CD4-positive, alpha-beta memory T cell (primary cell): ENCODE results near the gene HSPA1B. TPM values are rescaled to one million over a fixed set of nuclear protein-coding genes. Genes with fewer than 3 reads are reported as not detected.
A peak's percentile ranks its signal among the peaks of the same experiment; 100 is the strongest.

Experiments
- CTCF ChIA-PET: fragments of 350-600 bp; sonication (Branson Sonifier 250); formaldehyde crosslinking; loops from one replicate; lab custom pipeline; 2021; ENCODE audit warnings: inconsistent platforms; ENCODE audit not compliant: partially characterized antibody; lab: Charles Lee
- POLR2A ChIA-PET: fragments of 350-600 bp; sonication (Branson Sonifier 250); formaldehyde crosslinking; loops from one replicate; lab custom pipeline; 2021; ENCODE audit not compliant: partially characterized antibody; lab: Charles Lee
- DNase-seq, 5 donors: peaks; one replicate each; pipeline versions ENCODE4 v3.0.0 to v3.0.0-alpha.2; 2020 to 2022; ENCODE audit warnings: mixed read lengths in 1 of 5
- H3K27ac ChIP-seq: one replicate; pipeline ENCODE4 v1.7.0; 2013; ENCODE audit warnings: low read depth, low read length
- H3K27me3 ChIP-seq: 2 replicates; pipeline ENCODE4 v1.7.0; 2013; ENCODE audit warnings: mild to moderate bottlenecking, low read length, moderate library complexity; ENCODE audit not compliant: insufficient read depth
- H3K36me3 ChIP-seq: 2 replicates; pipeline ENCODE4 v1.7.0; 2013; ENCODE audit warnings: mild to moderate bottlenecking, low read length, moderate library complexity; ENCODE audit not compliant: insufficient read depth
- H3K4me1 ChIP-seq: 2 replicates; pipeline ENCODE4 v1.7.0; 2013; ENCODE audit warnings: mild to moderate bottlenecking, low read length, moderate library complexity; ENCODE audit not compliant: insufficient read depth
- H3K4me3 ChIP-seq, 2 donors: one replicate each; pipeline ENCODE4 v1.7.0; 2013; ENCODE audit warnings: low read length in 2 of 2, mild to moderate bottlenecking in 1 of 2
- H3K9me3 ChIP-seq, 2 donors: one replicate each; pipeline ENCODE4 v1.7.0; 2013; ENCODE audit warnings: low read length in 2 of 2, control low read depth in 1 of 2; ENCODE audit not compliant: control insufficient read depth in 1 of 2
- H3K27ac Mint-ChIP-seq, 7 donors: one replicate each; pipeline ENCODE4 v1.8.0; 2020 to 2021; ENCODE audit warnings: mixed read lengths in 7 of 7, mild to moderate bottlenecking in 6 of 7, inconsistent platforms in 3 of 7, moderate library complexity in 3 of 7
- H3K27me3 Mint-ChIP-seq, 2 donors: one replicate each; pipeline ENCODE4 v1.8.0; 2020 to 2021; ENCODE audit warnings: mixed read lengths in 2 of 2
- H3K36me3 Mint-ChIP-seq, 2 donors: one replicate each; pipeline ENCODE4 v1.8.0; 2020 to 2021; ENCODE audit warnings: mixed read lengths in 2 of 2, inconsistent platforms in 1 of 2, mild to moderate bottlenecking in 1 of 2
- H3K4me1 Mint-ChIP-seq, 4 donors: one replicate each; pipeline ENCODE4 v1.8.0; 2020 to 2021; ENCODE audit warnings: mixed read lengths in 4 of 4, mild to moderate bottlenecking in 1 of 4
- H3K4me3 Mint-ChIP-seq, 8 donors: one replicate each; pipeline ENCODE4 v1.8.0; 2020 to 2021; ENCODE audit warnings: mixed read lengths in 8 of 8, mild to moderate bottlenecking in 7 of 8, moderate library complexity in 6 of 8, inconsistent platforms in 3 of 8
- H3K9me3 Mint-ChIP-seq, 8 donors: one replicate each; pipeline ENCODE4 v1.8.0; 2020 to 2021; ENCODE audit warnings: mixed read lengths in 8 of 8, mild to moderate bottlenecking in 5 of 8, inconsistent platforms in 3 of 8, moderate library complexity in 1 of 8
- intact Hi-C: fragments of 100-400 bp; cut with micrococcal nuclease; formaldehyde crosslinking; loops from one replicate; pipeline ENCODE4 v1.15.1; 2023
- polyA plus RNA-seq, 2 donors: library from polyadenylated mRNA; unstranded; fragments of 300-500 nt; fragmentation: Illumina TruSeq; gene quantifications; one replicate each; pipeline ENCODE4 v1.2.3, GENCODE V29; 2021
- total RNA-seq, 2 experiments: library from RNA; stranded (reverse); gene quantifications; one replicate each; pipeline ENCODE4 v1.2.3, GENCODE V29; 2021

The HSPA1B gene
- total RNA-seq (10 to 100 TPM; 58.0 to 60.8 TPM), polyA plus RNA-seq (1 to 10 TPM; 1.9 to 5.3 TPM)

DNA sequence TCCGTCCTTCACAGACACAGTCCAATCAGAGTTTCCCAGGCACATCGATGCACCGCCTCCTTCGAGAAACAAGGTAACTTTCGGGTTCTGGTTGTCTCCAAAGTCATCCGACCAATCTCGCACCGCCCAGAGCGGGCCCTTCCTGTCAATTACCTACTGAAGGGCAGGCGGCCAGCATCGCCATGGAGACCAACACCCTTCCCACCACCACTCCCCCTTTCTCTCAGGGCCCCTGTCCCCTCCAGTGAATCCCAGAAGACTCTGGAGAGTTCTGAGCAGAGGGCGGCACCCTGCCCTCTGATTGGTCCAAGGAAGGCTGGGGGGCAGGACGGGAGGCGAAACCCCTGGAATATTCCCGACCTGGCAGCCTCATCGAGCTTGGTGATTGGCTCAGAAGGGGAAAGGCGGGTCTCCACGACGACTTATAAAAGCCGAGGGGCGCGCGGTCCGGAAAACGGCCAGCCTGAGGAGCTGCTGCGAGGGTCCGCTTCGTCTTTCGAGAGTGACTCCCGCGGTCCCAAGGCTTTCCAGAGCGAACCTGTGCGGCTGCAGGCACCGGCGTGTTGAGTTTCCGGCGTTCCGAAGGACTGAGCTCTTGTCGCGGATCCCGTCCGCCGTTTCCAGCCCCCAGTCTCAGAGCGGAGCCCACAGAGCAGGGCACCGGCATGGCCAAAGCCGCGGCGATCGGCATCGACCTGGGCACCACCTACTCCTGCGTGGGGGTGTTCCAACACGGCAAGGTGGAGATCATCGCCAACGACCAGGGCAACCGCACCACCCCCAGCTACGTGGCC is at the start of gene HSPA1B:
Gene HSPA1B (plus strand): TSS at position 453 of the 794 bp plus-strand sequence. CDS start 213 bp downstream, at position 666.
- Mint-ChIP-seq H3K4me3 (peak within 1 kb of the TSS; percentile 88 to 98 (median 95)), H3K27ac (peak within 1 kb of the TSS; percentile 93 to 99 (median 96)), H3K27me3 (no peaks in the 10 kb centered on the region), H3K4me1 (peaks cover 18 to 55% (median 37%) of the 10 kb centered on the region in 4 donors), H3K9me3 (no peaks in the 10 kb centered on the region), H3K36me3 (peaks cover 0 to 9% of the 10 kb centered on the region in 2 donors)
- Histone ChIP-seq H3K27me3 (no peaks in the 10 kb centered on the region), H3K4me3 (peak within 1 kb of the TSS; percentile 67 to 90), H3K36me3 (no peaks in the 10 kb centered on the region), H3K4me1 (peaks cover 45% of the 10 kb centered on the region), H3K9me3 (no peaks in the 10 kb centered on the region), H3K27ac (peak within 1 kb of the TSS; percentile 83)
- peak; percentile 86 to 89 (median 87) for DNase-seq
- CTCF ChIA-PET: interaction anchor here (0.6 to 2.6 kb wide), 19 partner anchors 10 to 279 kb away, joined by 3 to 15 read pairs (median 6); partner anchors contain the start of genes ABHD16A, BAG6, HSPA1A and HSPA1L
- POLR2A ChIA-PET: interaction anchor here (0.6 to 3.5 kb wide), 36 partner anchors 9 to 368 kb away, joined by 3 to 81 read pairs (median 6); partner anchors contain the start of genes ABHD16A, BAG6, C6orf47 and CLIC1
- intact Hi-C loops: loop anchor here (1.0 kb wide), 1 partner anchor 32 kb away; the partner anchor contains the start of gene VARS1

- POLR2A ChIA-PET: interaction anchor here (1.0 to 1.6 kb wide), 2 partner anchors 13 to 20 kb away, joined by 3 to 4 read pairs; no protein-coding TSS in a partner anchor
- H3K36me3 Mint-ChIP-seq: peaks cover 5 to 33% of the 10 kb centered on the region in 2 donors
- H3K4me1 Mint-ChIP-seq: peaks cover 9 to 33% (median 23%) of the 10 kb centered on the region in 4 donors
- H3K4me3 ChIP-seq: no peak overlapping the region
- H3K27ac Mint-ChIP-seq: peak overlapping the region in 3 of 7 donors; percentile 37 to 87 (median 73)
- no peak for DNase-seq
- CTCF ChIA-PET: interaction anchor here (1.1 to 12.8 kb wide), 3 partner anchors 8 to 44 kb away, joined by 3 to 173 read pairs (median 15); partner anchors contain the start of genes CLIC1, DDAH2 and MSH5
- intact Hi-C loops: no loop called here
- no peaks in the 10 kb centered on the region for H3K9me3 ChIP-seq
- peak overlapping the region in 1 of 8 donors; percentile 12 for H3K4me3 Mint-ChIP-seq
- H3K27me3 ChIP-seq: no peaks in the 10 kb centered on the region
- no peak overlapping the region for H3K27ac ChIP-seq
- H3K4me1 ChIP-seq: peaks cover 34% of the 10 kb centered on the region
- no peaks in the 10 kb centered on the region for H3K9me3 Mint-ChIP-seq
- peaks cover 34% of the 10 kb centered on the region for H3K36me3 ChIP-seq
- H3K27me3 Mint-ChIP-seq: no peaks in the 10 kb centered on the region
Measured at GRCh38 chr6:31778193-31778592, 49.3 kb upstream of the HSPA1B start.

DNA sequence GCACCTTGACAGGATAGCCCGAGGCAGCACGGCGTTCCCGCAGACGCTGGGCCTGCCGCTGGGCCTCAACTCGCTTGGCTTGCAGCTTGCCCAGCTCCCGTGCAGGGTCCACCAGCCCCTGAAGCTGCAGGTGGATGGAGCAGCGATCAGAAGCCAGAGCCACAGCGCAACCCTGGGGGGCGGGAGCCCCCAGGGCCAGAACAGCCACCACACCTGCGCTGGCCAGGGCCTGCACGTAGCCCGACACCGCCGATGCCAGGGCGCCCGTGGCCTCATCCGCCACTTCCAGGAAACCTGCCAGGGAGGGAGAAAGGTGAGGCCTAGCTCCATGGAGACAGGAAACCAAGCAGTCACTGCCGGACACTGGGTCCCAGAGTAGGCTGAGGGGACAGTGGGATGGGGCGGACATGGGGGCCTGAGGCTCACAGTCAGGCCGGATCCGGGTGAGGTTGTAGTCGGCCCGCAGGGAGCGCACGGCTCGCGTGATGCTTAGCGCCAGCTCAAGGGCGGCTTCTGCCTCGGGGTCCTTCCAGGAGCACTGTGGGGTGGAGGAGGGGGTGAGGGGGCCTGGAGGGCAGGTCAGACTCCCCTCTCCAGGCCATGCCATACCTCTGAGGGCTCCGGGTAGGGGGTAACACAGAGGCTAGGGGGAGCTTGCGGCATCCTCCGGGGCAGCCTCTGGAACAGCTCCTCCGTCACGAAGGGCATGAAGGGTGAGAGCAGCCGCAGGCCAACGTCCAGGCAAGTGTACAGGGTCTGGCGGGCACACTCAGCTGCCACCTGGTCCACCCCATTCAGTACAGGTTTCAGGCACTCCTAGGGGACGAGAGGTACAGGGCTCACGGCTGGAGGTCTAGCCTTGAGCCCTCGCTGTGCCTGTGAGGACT is 48.3 kb upstream of the HSPA1B start:
- Mint-ChIP-seq H3K27me3 (no peaks in the 10 kb centered on the region), H3K9me3 (no peaks in the 10 kb centered on the region), H3K4me1 (peaks cover 9 to 30% (median 22%) of the 10 kb centered on the region in 4 donors), H3K4me3 (no peak overlapping the region), H3K27ac (no peak overlapping the region), H3K36me3 (peaks cover 9 to 37% of the 10 kb centered on the region in 2 donors)
- no peak overlapping the region for H3K4me3 ChIP-seq
- ChIA-PET POLR2A (interaction anchor here (0.5 to 1.5 kb wide), 3 partner anchors 8 to 40 kb away, joined by 3 read pairs; partner anchors contain the start of gene LSM2), CTCF (interaction anchor here (3.8 to 12.8 kb wide), 2 partner anchors 9 to 45 kb away, joined by 15 to 173 read pairs; partner anchors contain the start of genes CLIC1, DDAH2 and MSH5)
- no peaks in the 10 kb centered on the region for H3K9me3 ChIP-seq
- H3K27ac ChIP-seq: no peak overlapping the region
- intact Hi-C loops: no loop called here
- H3K27me3 ChIP-seq: no peaks in the 10 kb centered on the region
- no peak for DNase-seq
- peaks cover 35% of the 10 kb centered on the region for H3K36me3 ChIP-seq
- H3K4me1 ChIP-seq: peaks cover 30% of the 10 kb centered on the region

DNA sequence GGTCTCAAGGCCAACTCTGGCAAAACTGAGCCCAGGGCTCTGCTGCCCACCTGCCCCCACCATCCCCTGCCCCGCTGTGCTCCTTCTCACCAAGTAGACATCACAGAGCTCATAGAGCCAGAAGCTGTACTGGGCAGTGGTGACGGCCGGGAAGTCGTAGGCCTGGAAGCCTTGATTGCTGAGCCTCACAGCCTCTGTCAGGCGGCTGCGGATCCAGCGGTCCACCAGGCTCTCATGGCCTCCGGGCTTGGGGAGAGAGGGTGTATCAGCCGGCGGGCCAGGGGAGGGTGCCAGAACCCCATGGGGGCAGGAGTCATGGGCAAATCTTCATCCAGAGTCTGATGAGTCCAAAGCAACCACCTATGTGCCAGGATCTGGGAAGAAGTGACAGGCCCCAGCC is 47.6 kb upstream of the HSPA1B start:
- Mint-ChIP-seq H3K4me1 (peaks cover 9 to 30% (median 22%) of the 10 kb centered on the region in 4 donors), H3K36me3 (peaks cover 16 to 43% of the 10 kb centered on the region in 2 donors), H3K27ac (no peak overlapping the region), H3K9me3 (no peaks in the 10 kb centered on the region), H3K27me3 (no peaks in the 10 kb centered on the region), H3K4me3 (no peak overlapping the region)
- Histone ChIP-seq H3K27me3 (no peaks in the 10 kb centered on the region), H3K9me3 (no peaks in the 10 kb centered on the region), H3K4me1 (peaks cover 30% of the 10 kb centered on the region), H3K4me3 (no peak overlapping the region), H3K27ac (no peak overlapping the region), H3K36me3 (peaks cover 42% of the 10 kb centered on the region)
- ChIA-PET POLR2A (interaction anchor here (1.0 to 1.5 kb wide), 2 partner anchors 27 to 41 kb away, joined by 3 read pairs; partner anchors contain the start of gene LSM2), CTCF (interaction anchor here (0.9 to 3.8 kb wide), 2 partner anchors 10 kb away, joined by 4 to 15 read pairs; no protein-coding TSS in a partner anchor)
- no peak for DNase-seq
- intact Hi-C loops: no loop called here

DNA sequence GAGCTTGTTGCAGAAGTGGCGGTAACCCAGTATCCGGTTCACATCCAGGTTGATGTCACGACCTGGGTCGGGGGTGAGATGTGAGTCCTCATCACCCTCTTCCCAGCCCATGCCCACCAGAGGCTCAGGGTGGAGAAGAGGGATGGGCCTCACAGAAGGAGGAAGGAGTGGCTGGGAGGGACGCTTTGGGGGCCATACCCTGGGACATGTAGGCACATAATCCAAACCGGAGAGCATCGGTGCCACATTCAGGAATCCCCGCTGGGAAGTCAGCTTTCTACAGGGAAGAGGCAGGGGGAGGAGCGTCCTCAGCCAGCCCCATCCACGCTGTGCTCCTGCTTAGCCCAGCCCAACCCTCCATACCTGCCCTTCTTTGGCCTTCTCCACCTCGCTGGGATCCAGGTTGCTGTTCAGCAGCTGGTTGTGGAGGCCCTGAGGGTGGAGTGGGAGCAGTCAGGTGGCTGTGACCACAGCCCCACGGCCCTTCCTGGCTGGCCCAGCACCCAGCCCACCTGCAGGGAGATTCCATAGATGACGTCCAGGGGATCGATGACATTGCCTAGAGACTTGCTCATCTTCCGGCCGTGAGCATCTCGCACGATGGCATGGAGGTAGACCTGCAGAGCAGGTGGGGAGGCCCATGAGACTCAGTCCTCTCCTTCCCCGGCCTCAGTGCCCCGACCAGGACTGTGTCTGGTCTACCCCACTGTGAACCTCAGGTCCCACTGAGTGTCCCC is 46.9 kb upstream of the HSPA1B start:
- CTCF ChIA-PET: interaction anchor here (0.9 to 3.8 kb wide), 2 partner anchors 9 to 11 kb away, joined by 4 to 15 read pairs; no protein-coding TSS in a partner anchor

More for the DNA sequence above, 46.9 kb upstream of the HSPA1B start:
- H3K27ac Mint-ChIP-seq: peak overlapping the region in 1 of 7 donors; percentile 61
- H3K36me3 ChIP-seq: peaks cover 47% of the 10 kb centered on the region
- peaks cover 22% of the 10 kb centered on the region for H3K4me1 ChIP-seq
- no peak overlapping the region for H3K4me3 ChIP-seq
- peaks cover 16 to 43% of the 10 kb centered on the region in 2 donors for H3K36me3 Mint-ChIP-seq
- DNase-seq: no peak
- POLR2A ChIA-PET: interaction anchor here (1.5 kb wide), 1 partner anchor 26 kb away, joined by 3 read pairs; the partner anchor contains the start of gene LSM2
- no peak overlapping the region for H3K27ac ChIP-seq
- no peak overlapping the region for H3K4me3 Mint-ChIP-seq
- peaks cover 7 to 23% (median 16%) of the 10 kb centered on the region in 4 donors for H3K4me1 Mint-ChIP-seq
- H3K9me3 Mint-ChIP-seq: no peaks in the 10 kb centered on the region
- H3K27me3 ChIP-seq: no peaks in the 10 kb centered on the region
- no peaks in the 10 kb centered on the region for H3K9me3 ChIP-seq
- intact Hi-C loops: no loop called here
- no peaks in the 10 kb centered on the region for H3K27me3 Mint-ChIP-seq
